Stomach (tissue), 9 donors: ENCODE measurements around the gene PPCDC. TPM values are rescaled to one million over a fixed set of nuclear protein-coding genes. Genes with fewer than 3 reads are reported as not detected.

Experiments
- DNase-seq, 2 donors: peaks; one replicate each; pipeline versions ENCODE4 v3.0.0 to v3.0.0-alpha.2; 2013 to 2019
- H3K27ac ChIP-seq, 5 donors: fragments of 200-600 bp in 4 of 5; sonication (generic) in 4 of 5; one replicate each; pipeline ENCODE4 v1.5.1; 2013 to 2019; ENCODE audit warnings: mild to moderate bottlenecking in 1 of 5, moderate library complexity in 1 of 5
- H3K27me3 ChIP-seq, 3 donors: fragments of 200-600 bp; sonication (generic); one replicate each; pipeline ENCODE4 v1.5.1; 2017 to 2019; ENCODE audit warnings: mixed run types in 1 of 3
- H3K36me3 ChIP-seq, 4 donors: fragments of 200-600 bp; sonication (generic); 1 replicate in 3 of 4; 2 replicates in 1 of 4; pipeline ENCODE4 v1.5.1; 2016 to 2019
- H3K4me1 ChIP-seq, 4 donors: fragments of 200-600 bp; sonication (generic); one replicate each; pipeline ENCODE4 v1.5.1; 2016 to 2019
- H3K4me3 ChIP-seq, 4 donors: fragments of 200-600 bp; sonication (generic) in 3 of 4; one replicate each; pipeline ENCODE4 v1.5.1; 2016 to 2019; ENCODE audit warnings: mild to moderate bottlenecking in 1 of 4
- H3K9me3 ChIP-seq, 4 donors: fragments of 200-600 bp; sonication (generic); one replicate each; pipeline ENCODE4 v1.5.1; 2016 to 2019
- EP300 ChIP-seq: sonication (generic); formaldehyde crosslinking; IDR thresholded peaks from one replicate; pipeline ENCODE4 v1.6.1; 2017; ENCODE audit warnings: antibody characterized with exemption
- POLR2A ChIP-seq, 4 donors: fragments of 450-650 bp; IDR thresholded peaks; one replicate each; pipeline ENCODE4 v1.6.1; 2016; ENCODE audit warnings: antibody characterized with exemption in 4 of 4, control low read depth in 2 of 4, mild to moderate bottlenecking in 1 of 4, moderate library complexity in 1 of 4
- POLR2AphosphoS5 ChIP-seq, 3 donors: sonication (generic); formaldehyde crosslinking; IDR thresholded peaks; one replicate each; pipeline ENCODE4 v1.6.1; 2016; ENCODE audit warnings: antibody characterized with exemption in 3 of 3
- WGBS, 5 donors: extraction: QIAGEN DNeasy Blood & Tissue Kit in 3 of 5; methylation state at CpG; one replicate each; pipeline versions ENCODE4 v1.1.5 to v1.1.7; 2013 to 2018; 5-methylcytosine and 5-hydroxymethylcytosine counted together
- intact Hi-C: fragments of 100-400 bp; cut with DNase I; formaldehyde crosslinking; loops from one replicate; pipeline ENCODE4 v1.15.1; 2023; ENCODE audit warnings: low total_unique reads
- polyA plus RNA-seq, 3 donors: library from polyadenylated mRNA; stranded (reverse); fragments of 200-250 nt; gene quantifications; one replicate each; pipeline ENCODE4 v1.2.3, GENCODE V29; 2013
- total RNA-seq, 5 donors: library from RNA; depleted of rRNA; stranded (reverse); fragments of >200 nt; gene quantifications; one replicate each; pipeline versions ENCODE4 v1.1.0 to v1.2.3, GENCODE V29; 2014 to 2016
- TF ChIP-seq, protein P1 (sequence below), 7 experiments: fragments of 450-650 bp in 4 of 7; fragments of 200-600 bp in 3 of 7; sonication (generic) in 3 of 7; IDR thresholded peaks; one replicate each; pipeline ENCODE4 v1.5.1; 2016 to 2019; ENCODE audit warnings: antibody characterized with exemption in 7 of 7, control low read depth in 2 of 7, mild to moderate bottlenecking in 1 of 7
- donor health status: healthy with polysubstance abuse.
- donor health status: Bipolar disorder and iron deficiency.
- donor health status: healthy.

PPCDC gene
- total and polyA plus RNA-seq, 8 donors: 3.2 to 74.1 (median 22.8) TPM

- no peak overlapping the region for H3K4me3 ChIP-seq
- TF ChIP-seq POLR2A (IDR thresholded peaks at IDR 0.05) (no peak), POLR2AphosphoS5 (IDR thresholded peaks at IDR 0.05) (no peak), EP300 (no peak)
- TF ChIP-seq, protein P1, sequence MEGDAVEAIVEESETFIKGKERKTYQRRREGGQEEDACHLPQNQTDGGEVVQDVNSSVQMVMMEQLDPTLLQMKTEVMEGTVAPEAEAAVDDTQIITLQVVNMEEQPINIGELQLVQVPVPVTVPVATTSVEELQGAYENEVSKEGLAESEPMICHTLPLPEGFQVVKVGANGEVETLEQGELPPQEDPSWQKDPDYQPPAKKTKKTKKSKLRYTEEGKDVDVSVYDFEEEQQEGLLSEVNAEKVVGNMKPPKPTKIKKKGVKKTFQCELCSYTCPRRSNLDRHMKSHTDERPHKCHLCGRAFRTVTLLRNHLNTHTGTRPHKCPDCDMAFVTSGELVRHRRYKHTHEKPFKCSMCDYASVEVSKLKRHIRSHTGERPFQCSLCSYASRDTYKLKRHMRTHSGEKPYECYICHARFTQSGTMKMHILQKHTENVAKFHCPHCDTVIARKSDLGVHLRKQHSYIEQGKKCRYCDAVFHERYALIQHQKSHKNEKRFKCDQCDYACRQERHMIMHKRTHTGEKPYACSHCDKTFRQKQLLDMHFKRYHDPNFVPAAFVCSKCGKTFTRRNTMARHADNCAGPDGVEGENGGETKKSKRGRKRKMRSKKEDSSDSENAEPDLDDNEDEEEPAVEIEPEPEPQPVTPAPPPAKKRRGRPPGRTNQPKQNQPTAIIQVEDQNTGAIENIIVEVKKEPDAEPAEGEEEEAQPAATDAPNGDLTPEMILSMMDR (IDR thresholded peaks at IDR 0.05): no peak
- H3K36me3 ChIP-seq: peaks cover 0 to 4% (median 0%) of the 10 kb centered on the region in 4 donors
- DNase-seq: no peak
- 93 to 98% (median 97%) methylated on average over 4 of the region's 4 CpGs for WGBS, 5 donors
- intact Hi-C loops: no loop called here
- H3K4me1 ChIP-seq: peaks cover 0 to 9% (median 1%) of the 10 kb centered on the region in 4 donors
- H3K27me3 ChIP-seq: no peaks in the 10 kb centered on the region
- no peak overlapping the region for H3K27ac ChIP-seq
- H3K9me3 ChIP-seq: no peaks in the 10 kb centered on the region
Measured at GRCh38 chr15:75058127-75058905, 34.9 kb downstream of the PPCDC start.

DNA sequence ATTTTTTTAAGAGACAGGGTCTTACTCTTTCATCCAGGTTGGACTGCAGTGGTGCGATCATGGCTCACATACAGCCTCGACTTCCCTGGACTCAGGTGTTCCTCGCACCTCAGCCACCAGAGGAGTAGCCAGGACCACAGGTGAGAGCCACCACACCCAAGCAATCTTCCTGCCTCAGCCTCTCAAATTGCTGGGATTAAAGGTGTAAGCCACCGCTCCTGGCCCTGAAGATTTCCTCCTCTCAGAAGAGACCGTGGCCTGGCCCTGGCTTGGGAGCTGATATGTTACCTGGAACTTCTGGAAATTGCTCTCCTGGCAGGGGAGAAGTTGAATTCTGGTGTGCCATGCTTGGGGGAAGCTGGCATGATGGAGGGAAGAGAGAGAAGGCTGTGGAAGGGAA, 36.2 kb downstream of the PPCDC start:
- 76 to 98% (median 87%) methylated on average over 5 of the region's 5 CpGs for WGBS, 5 donors
- DNase-seq: no peak
- H3K36me3 ChIP-seq: peaks cover 0 to 4% (median 0%) of the 10 kb centered on the region in 4 donors
- no peak overlapping the region for H3K27ac ChIP-seq
- H3K27me3 ChIP-seq: no peaks in the 10 kb centered on the region
- TF ChIP-seq POLR2A (IDR thresholded peaks at IDR 0.05): no peak
- TF ChIP-seq, protein P1 (IDR thresholded peaks at IDR 0.05): no peak
- TF ChIP-seq POLR2AphosphoS5 (IDR thresholded peaks at IDR 0.05): no peak
- no peak for TF ChIP-seq EP300
- no peaks in the 10 kb centered on the region for H3K9me3 ChIP-seq
- no peak overlapping the region for H3K4me3 ChIP-seq
- H3K4me1 ChIP-seq: peaks cover 0 to 9% (median 2%) of the 10 kb centered on the region in 4 donors
- intact Hi-C loops: no loop called here

DNA sequence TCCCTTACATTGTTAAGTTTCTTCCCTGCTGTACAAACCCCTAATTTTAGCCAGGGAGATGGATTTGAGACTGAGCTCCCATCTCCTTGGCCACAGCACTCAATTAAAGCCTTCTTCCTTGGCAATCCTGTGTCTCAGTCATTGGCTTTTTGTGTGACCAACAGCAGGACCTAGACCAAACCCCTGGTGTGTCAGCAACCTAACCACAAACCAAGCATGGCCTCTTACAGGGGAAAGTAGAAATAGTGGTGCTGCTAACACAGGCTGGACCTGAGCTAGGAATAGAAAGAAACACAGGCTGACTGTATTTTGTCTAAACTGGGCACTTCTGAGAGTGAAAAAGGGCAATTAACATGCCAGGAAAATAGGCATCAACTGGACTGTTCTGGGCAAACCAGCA, 37.9 kb downstream of the PPCDC start:
- Histone ChIP-seq H3K4me1 (peaks cover 0 to 20% (median 13%) of the 10 kb centered on the region in 4 donors), H3K9me3 (no peaks in the 10 kb centered on the region), H3K4me3 (no peak overlapping the region), H3K27me3 (no peaks in the 10 kb centered on the region), H3K36me3 (peaks cover 0 to 4% (median 0%) of the 10 kb centered on the region in 4 donors), H3K27ac (no peak overlapping the region)
- no peak for DNase-seq
- intact Hi-C loops: no loop called here
- TF ChIP-seq POLR2A (IDR thresholded peaks at IDR 0.05): no peak
- no peak for TF ChIP-seq POLR2AphosphoS5 (IDR thresholded peaks at IDR 0.05)
- TF ChIP-seq EP300: no peak
- TF ChIP-seq, protein P1 (IDR thresholded peaks at IDR 0.05): no peak

- H3K4me3 ChIP-seq: no peak overlapping the region
- no peaks in the 10 kb centered on the region for H3K9me3 ChIP-seq
- H3K27me3 ChIP-seq: no peaks in the 10 kb centered on the region
- peaks cover 0 to 4% (median 0%) of the 10 kb centered on the region in 4 donors for H3K36me3 ChIP-seq
- intact Hi-C loops: no loop called here
- H3K27ac ChIP-seq: no peak overlapping the region
- WGBS, 5 donors: 61 to 66% (median 64%) methylated on average over 3 of the region's 3 CpGs
- no peak for DNase-seq
- TF ChIP-seq POLR2A (IDR thresholded peaks at IDR 0.05) (no peak), POLR2AphosphoS5 (IDR thresholded peaks at IDR 0.05) (no peak), EP300 (no peak)
- TF ChIP-seq, protein P1 (IDR thresholded peaks at IDR 0.05): no peak
- H3K4me1 ChIP-seq: peaks cover 0 to 33% (median 13%) of the 10 kb centered on the region in 4 donors
Measured at GRCh38 chr15:75062706-75063105, 39.3 kb downstream of the PPCDC start.
